Kidney (tissue), 14 donors: Measurements from ENCODE around the gene RDH12. TPM values are rescaled to one million over a fixed set of nuclear protein-coding genes. Genes with fewer than 3 reads are reported as not detected.
A peak's percentile ranks its signal among the peaks of the same experiment; 100 is the strongest.

ENCODE experiments used
- DNase-seq, 5 donors: peaks; one replicate each; pipeline ENCODE4 v3.0.0-alpha.2; 2013 to 2020
- FAIRE-seq: peaks from 2 replicates; lab custom pipeline; 2012; peaks lifted over from hg19 to GRCh38; lab: Jason Lieb, UNC
- H3K27ac ChIP-seq, 2 donors: one replicate each; pipeline ENCODE4 v1.7.0; 2013; ENCODE audit warnings: low read depth in 2 of 2, low read length in 2 of 2, inconsistent platforms in 1 of 2
- H3K27me3 ChIP-seq: one replicate; pipeline ENCODE4 v1.7.1; 2013; ENCODE audit warnings: low read length, inconsistent platforms; ENCODE audit not compliant: control insufficient read depth, insufficient read depth
- H3K36me3 ChIP-seq, 3 donors: one replicate each; pipeline versions ENCODE4 v1.7.0 to v1.7.1; 2013; ENCODE audit warnings: low read length in 3 of 3, control low read depth in 1 of 3, inconsistent platforms in 1 of 3; ENCODE audit not compliant: insufficient read depth in 3 of 3, control insufficient read depth in 2 of 3
- H3K4me1 ChIP-seq, 3 donors: one replicate each; pipeline versions ENCODE4 v1.7.0 to v1.7.1; 2013; ENCODE audit warnings: low read length in 3 of 3, inconsistent platforms in 1 of 3, low read depth in 1 of 3; ENCODE audit not compliant: control insufficient read depth in 2 of 3, insufficient read depth in 2 of 3
- H3K4me3 ChIP-seq, 3 donors: one replicate each; pipeline versions ENCODE4 v1.7.0 to v1.8.1; 2013; ENCODE audit warnings: low read length in 3 of 3, control low read depth in 1 of 3, inconsistent platforms in 1 of 3
- H3K9ac ChIP-seq, 3 donors: one replicate each; pipeline versions ENCODE4 v1.7.0 to v1.7.1; 2013; ENCODE audit warnings: low read length in 3 of 3, control low read depth in 1 of 3, inconsistent platforms in 1 of 3
- H3K9me3 ChIP-seq, 3 donors: one replicate each; pipeline versions ENCODE4 v1.7.0 to v1.7.1; 2013; ENCODE audit warnings: low read length in 3 of 3, control low read depth in 1 of 3, inconsistent platforms in 1 of 3; ENCODE audit not compliant: control insufficient read depth in 2 of 3, insufficient read depth in 1 of 3
- intact Hi-C: fragments of 100-400 bp; cut with DNase I; formaldehyde crosslinking; loops from one replicate; pipeline ENCODE4 v1.11.1; 2022
- polyA plus RNA-seq: library from polyadenylated mRNA; stranded (reverse); fragments of 350-450 nt; fragmentation: Illumina TruSeq; extraction: RNeasy Lipid Tissue Mini Kit (QIAGEN cat#74804); gene quantifications from one replicate; pipeline ENCODE4 v1.2.3, GENCODE V29; 2014; ENCODE audit warnings: low read depth, low replicate concordance; ENCODE audit not compliant: insufficient read depth
- total RNA-seq: library from RNA; stranded (reverse); fragmentation: NEBNext Ultra II Directional; extraction: Animal tissue kit (Norgen Biotek cat#: 25700); gene quantifications from one replicate; pipeline ENCODE4 v1.2.1, GENCODE V29; 2021
- TF ChIP-seq, protein P1 (sequence below): IDR thresholded peaks from 3 replicates; pipeline ENCODE4 v1.5.1; 2012; ENCODE audit warnings: mild to moderate bottlenecking, moderate library complexity, borderline replicate concordance; ENCODE audit not compliant: insufficient read depth; ENCODE audit errors: extremely low read depth
- donor health status: control.
- donor health status: control.
- donor health status: control.
- donor health status: control.
- donor health status: control.
- donor health status: DM: yes; HTN: yes; CAD: no.
- donor health status: Normal renal cell carcinoma (clear cell type).

Gene RDH12
- total and polyA plus RNA-seq, 2 donors from 2014 or later: 0.22 to 10.0 TPM

GRCh38 chr14:67665868-67666267 lies 35.8 kb upstream of the RDH12 start:
- Histone ChIP-seq H3K4me1 (peaks cover 0 to 6% (median 0%) of the 10 kb centered on the region in 3 donors), H3K36me3 (peaks cover 0 to 4% (median 0%) of the 10 kb centered on the region in 3 donors), H3K4me3 (no peak overlapping the region), H3K9ac (no peak overlapping the region), H3K9me3 (no peaks in the 10 kb centered on the region), H3K27me3 (no peaks in the 10 kb centered on the region), H3K27ac (no peak overlapping the region)
- intact Hi-C loops: loop anchor here (10.0 kb wide), 1 partner anchor 51 kb away; the partner anchor contains the start of gene ARG2
- no peak for FAIRE-seq
- no peak for DNase-seq
- TF ChIP-seq, protein P1, sequence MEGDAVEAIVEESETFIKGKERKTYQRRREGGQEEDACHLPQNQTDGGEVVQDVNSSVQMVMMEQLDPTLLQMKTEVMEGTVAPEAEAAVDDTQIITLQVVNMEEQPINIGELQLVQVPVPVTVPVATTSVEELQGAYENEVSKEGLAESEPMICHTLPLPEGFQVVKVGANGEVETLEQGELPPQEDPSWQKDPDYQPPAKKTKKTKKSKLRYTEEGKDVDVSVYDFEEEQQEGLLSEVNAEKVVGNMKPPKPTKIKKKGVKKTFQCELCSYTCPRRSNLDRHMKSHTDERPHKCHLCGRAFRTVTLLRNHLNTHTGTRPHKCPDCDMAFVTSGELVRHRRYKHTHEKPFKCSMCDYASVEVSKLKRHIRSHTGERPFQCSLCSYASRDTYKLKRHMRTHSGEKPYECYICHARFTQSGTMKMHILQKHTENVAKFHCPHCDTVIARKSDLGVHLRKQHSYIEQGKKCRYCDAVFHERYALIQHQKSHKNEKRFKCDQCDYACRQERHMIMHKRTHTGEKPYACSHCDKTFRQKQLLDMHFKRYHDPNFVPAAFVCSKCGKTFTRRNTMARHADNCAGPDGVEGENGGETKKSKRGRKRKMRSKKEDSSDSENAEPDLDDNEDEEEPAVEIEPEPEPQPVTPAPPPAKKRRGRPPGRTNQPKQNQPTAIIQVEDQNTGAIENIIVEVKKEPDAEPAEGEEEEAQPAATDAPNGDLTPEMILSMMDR: no peak

- Histone ChIP-seq H3K4me3 (no peak overlapping the region), H3K4me1 (peaks cover 0 to 6% (median 0%) of the 10 kb centered on the region in 3 donors), H3K27ac (no peak overlapping the region), H3K9me3 (no peaks in the 10 kb centered on the region), H3K36me3 (peaks cover 0 to 4% (median 0%) of the 10 kb centered on the region in 3 donors), H3K9ac (no peak overlapping the region), H3K27me3 (no peaks in the 10 kb centered on the region)
- intact Hi-C loops: loop anchor here (10.0 kb wide), 1 partner anchor 52 kb away; the partner anchor contains the start of gene ARG2
- DNase-seq (peak in 3 of 5 donors; percentile 45 to 75 (median 69)), FAIRE-seq (no peak)
- TF ChIP-seq, protein P1: peak; percentile 73
These were observed 34.8 kb upstream of the RDH12 start for GRCh38 chr14:67666750-67667449.

DNA sequence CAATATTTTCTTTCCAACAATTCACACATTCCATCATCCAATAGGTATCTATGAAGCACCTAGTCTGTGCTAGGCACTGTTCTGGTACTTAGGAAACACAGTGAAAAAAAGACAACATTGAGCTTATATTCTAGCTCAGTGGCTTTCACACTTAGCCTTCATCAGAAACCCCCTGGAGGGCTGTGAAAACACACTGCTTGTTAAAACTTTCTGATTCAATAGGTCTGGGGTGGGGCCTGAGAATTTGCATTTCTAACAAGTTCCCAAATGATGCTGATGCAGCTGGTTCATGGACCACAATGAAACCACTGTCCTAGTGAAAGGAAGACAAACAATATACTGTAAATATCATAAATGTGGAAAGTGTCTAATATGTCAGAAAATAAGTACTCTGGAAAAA lies 33.1 kb upstream of the RDH12 start:
- Histone ChIP-seq H3K27me3 (no peaks in the 10 kb centered on the region), H3K9me3 (no peaks in the 10 kb centered on the region), H3K4me3 (no peak overlapping the region), H3K36me3 (peaks cover 0 to 4% (median 0%) of the 10 kb centered on the region in 3 donors), H3K4me1 (peaks cover 4 to 10% (median 5%) of the 10 kb centered on the region in 3 donors), H3K9ac (no peak overlapping the region), H3K27ac (no peak overlapping the region)
- DNase-seq (no peak), FAIRE-seq (no peak)
- TF ChIP-seq, protein P1: no peak
- intact Hi-C loops: loop anchor here (10.0 kb wide), 1 partner anchor 54 kb away; the partner anchor contains the start of gene ARG2
